Measurements from ENCODE around the gene ZMYND11.

ZMYND11 gene

DNA sequence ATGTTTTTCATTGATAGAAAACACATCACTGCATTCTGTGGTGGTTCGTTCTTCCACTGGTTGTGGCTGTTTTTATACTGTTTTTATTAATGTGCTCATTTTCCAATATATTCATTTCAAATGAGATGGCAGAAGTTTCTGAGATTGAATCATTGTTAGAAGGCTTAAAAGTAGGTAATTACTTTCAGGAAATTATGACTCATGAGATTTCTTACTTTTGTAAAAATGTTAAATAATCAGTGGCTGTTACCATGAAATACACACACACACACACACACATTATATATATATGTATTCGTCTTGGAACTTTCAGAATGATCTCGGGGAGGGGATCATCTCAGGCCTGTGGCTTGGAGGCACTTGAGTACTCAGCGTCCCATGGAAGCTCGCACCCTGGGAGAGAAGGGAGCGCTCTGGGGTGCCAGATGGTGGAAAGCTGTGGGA, 66.1 kb downstream of the ZMYND11 start:
- DNase-seq, result no peak

DNA sequence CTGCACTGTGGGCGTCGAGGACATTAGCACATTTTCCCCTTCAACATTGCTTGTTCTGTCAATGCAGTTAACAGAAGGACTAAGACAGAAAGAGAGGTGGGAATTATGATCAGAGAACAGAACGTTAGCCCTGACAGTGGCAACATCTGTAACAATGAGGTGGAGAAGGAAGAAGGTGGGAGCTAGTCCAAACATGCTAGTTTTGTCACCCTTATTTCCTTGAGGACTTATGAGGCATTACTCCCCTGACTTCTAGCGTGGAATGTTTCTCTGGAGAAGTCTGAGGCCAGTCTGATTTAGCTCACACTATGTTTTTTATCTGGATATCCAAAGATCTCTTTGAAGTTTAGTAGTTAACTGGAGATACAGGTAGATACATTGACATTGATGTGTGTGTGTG, 73.4 kb downstream of the ZMYND11 start:
- no peak for DNase-seq

DNA sequence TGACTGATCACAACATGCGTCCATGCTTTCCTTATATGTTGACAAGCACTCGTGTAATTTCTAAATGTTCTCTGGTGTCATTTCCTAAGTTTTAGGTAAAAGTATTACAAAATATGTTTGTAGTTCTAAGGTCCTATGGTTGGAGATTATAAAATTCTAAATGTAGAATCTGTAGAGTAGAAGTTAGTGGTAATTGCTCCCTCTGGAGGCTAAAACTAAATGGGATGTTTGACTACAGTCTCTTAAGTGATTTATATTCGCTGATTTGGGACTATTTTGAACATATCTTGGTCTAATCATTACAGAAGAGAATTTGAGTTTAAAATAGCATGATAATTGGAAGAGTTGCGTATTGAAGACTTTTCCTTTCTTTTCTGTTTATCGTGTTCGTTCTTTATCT, 74.1 kb downstream of the ZMYND11 start:
- no peak for DNase-seq

DNA sequence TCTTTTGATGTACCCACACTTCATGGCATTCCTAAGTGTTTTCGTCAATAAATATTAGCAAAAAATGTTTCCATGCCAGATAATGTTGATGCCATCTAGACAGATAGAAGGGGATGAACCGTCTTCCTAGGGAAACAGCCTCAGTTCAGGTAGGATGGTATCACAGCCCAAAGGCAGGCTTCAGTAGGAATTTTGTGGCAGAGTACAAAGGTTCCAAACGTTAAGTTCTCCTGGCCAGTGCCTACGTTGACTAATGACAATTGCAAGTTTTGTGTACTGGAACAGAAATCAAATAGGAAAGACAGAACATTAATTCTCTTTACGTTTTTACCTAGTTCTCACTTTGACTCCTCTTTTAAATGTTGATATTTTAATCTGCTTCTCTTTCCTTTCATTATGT, 75.0 kb downstream of the ZMYND11 start:
- DNase-seq, result no peak

DNA sequence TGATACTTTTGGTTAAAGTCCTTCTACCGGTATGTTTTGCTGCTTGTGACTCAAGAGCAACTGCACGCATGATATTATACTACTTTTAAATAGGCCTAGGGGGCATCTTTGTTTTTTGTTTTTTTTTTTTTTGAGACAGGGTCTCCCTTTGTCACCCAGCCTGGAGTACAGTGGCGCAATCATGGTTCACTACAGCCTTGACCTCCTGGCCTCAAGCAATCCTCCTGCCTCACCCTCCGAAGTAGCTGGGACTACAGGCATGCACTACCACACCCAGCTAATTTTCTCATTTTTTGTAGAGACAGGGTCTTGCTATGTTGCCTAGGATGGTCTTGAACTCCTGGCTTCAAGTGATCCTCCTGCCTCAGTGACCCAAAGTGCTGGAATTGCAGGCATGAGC, 80.2 kb downstream of the ZMYND11 start:
- no peak for DNase-seq

DNA sequence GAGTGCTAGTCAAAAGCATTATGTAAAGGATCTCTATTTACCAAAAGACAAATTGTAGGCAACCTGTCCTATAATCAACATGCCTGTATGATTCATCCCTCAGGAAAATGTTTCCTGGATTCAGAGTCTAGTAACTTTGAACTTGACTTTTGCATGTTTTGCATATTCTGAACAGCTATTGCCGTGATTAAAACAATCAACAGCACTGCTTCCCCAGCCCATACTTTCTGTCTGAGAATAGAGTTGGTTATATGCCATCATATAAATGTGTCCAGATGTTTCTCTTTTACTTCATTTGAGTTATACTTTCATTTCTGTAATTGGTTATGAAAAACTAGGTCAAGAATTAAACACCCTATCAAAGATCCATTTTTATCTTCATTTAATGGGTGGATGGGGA, 83.5 kb downstream of the ZMYND11 start:
- DNase-seq, result no peak

DNA sequence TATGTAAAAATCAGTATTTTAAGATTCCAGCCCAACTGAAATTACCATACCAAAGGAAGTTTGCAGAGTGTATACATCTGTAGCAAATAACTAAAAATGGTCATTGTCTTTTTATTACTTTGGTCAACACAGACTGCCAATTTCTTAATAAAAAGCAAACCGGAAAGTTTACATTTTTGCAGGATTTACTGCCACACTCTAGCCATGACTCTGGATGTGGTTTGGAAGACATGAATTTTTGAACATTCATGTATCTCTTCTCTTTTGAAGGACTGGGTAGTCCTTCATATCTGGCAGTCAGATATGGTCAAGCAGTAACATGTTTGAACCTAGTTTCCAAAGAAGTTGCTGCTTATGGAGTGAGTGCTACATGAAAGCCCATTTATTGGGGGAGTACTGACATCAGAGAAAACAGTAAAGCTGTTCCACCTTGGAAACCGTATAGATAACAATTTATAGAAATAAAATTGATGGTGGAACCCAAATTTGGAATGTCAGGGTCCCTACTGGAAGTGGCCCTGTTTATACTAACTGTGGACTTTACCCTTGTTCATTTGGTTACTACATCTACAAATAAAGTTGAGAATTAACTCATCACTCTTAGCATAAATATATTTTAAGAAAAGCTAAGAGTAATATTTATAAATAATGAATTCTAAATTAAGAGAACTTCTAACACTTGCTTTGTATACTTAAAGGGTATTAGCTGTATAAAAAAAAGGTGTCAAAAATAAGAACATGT, 84.6 kb downstream of the ZMYND11 start:
- DNase-seq, result no peak

DNA sequence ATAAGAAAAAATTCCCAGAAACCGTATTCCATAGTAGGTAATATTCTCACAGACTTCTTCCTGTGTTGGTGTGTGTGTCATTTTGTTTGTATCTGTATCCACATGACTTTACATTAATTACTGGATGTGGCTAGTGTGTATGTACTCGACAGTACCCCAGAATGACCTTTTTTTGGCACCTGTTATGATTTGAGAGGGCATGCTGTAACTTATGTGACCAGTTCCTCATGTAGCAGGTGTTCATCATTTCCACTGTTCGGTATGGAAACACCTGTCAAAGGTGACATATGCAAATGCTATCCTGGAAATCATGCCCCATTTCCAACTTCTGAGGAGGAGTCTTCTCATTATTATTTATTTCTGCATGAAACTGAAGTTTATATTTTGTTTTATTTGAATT, 89.3 kb downstream of the ZMYND11 start:
- no peak for DNase-seq

DNA sequence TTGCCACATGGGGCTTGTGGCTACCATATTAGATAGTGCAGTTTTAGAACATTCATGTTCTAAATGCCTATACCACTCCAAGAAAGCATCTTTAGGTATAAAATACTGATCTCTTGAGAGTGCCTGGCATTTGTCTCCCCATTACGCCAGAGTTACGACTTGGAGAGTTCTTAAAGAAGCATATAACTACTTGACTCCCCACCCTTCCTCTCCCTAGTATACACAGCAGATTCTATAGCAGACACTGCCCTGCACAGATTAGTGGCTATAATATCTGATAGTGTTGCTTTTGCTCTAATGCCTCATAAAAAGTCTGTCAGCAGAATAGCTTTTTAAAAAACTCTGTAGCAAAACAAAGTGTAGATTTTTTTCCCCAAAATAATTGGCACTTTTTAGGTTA, 90.8 kb downstream of the ZMYND11 start:
- DNase-seq, result no peak

DNA sequence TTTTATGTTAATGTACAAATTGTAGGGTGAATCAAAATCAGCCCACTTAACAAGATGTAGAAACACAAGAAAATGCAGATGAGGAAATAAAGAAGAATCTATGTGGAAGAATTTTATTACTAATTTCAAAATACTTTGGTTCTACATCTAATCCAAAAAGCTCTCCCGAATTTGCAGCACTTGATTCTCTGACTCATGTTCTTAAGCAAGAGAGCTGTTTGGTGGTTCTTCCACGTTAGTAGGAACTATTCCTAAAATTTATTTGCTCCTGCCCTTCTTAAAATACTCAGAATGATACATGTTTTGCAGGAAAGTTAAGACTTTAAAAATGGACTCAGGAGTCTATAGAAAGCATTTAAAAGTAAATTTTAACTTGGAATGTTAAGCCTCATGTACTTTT, 91.8 kb downstream of the ZMYND11 start:
- DNase-seq, result no peak

DNA sequence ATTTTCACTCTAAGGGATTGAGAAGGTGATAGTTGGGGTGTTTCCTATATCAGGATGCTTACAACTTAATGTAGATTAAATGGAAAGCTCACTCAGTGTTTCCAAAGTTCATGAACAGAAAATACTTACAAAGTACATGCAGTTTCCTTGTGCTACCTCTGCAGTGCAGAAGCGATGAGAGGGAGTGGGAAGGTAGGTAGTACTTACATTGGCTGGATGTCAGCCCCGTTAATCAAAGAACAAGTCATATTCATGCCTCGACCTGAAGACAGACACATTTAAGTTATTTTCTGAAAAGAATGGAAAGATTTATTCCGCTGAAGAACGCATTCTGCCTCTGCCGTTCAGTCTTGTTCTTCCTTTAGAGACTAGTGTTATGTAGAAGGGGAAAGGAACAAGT, 93.1 kb downstream of the ZMYND11 start:
- no peak for DNase-seq

DNA sequence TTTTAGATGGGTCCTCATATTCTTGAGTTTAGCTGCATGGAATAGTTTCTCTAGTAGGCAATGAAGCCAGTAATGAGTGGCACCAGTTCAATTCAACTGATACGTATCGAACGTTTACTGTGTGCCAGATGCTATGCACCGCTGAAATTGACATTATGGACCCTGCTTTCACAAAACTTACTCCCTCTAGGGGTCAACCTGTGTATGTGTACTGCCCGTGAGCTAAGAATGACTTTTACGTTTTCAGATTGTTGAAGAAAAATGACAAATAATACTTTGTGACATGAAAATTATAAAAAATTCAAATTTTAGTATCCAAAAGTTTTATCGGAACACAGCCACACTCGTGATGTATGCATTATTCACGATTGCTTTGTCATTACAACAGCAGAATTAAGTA, 95.5 kb downstream of the ZMYND11 start:
- DNase-seq, result no peak

DNA sequence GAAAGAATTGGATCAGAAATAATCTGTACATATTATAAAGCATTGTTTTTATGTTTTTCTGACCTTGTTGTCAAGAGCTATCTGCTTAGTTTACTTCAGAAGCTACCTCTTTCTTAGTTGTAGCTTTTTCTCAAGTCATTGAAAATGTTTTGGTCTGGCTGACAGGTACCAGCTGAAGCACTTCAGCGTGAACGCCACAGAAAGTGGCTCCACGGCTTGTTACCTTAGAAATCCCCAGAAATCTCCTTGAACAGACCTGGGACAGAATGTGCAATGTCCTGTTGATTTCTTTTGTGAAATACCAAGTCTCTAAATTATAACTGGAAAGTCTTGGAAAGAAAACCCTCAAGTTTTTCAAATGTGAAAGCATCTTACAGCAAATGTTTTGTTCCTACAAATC, 96.8 kb downstream of the ZMYND11 start:
- DNase-seq, result no peak

DNA sequence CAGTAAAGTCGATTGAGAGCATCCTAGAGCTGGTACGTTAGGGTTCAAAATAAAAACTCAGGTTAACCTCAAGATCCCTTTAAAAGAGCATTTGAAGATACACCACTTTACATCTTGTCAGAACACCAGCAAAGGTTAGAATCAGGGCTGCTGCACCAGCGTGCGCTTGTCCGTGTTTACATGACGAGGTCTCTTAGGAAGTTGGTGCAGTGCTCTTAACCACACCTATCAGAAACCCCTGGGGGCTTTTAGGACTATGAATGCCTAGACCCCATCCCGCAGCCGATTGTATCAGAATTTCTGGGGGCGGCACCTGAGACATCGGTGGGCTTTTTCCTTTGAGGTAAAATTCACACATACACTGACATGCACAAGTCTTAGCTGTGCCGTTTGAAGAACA, 97.6 kb downstream of the ZMYND11 start:
- no peak for DNase-seq

DNA sequence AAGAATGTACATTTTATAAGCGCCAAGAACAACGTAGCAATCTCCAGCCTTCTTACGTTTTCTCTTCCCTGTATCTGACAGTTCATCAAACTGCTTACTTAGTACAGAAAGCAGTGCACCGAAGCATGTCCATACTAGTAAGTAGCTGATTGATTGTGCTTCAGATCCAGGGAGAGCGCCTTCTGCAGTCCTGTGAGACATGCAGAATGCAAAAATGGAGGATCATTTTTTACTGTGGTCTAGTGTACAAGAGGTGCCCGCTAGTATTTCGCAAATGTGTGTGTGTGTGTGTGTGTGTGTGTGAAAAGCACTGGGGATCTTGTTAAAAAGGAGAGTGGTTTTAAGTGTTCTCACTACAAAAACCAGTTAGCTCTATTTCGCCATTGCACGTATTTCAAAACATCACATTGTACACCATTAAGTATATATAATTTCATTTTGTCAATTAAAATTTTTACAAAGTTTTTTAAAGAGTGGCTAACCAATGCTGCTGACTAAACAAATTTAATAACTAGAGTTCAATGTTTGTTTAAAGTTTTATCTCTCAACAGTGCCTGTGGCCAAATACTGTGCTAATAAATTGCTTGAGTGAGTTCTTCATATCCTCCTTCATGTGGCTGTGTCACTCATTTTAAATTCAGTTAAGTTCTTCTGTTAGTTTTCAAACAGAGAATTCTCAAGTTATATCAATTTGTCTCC, 99.6 kb downstream of the ZMYND11 start:
- no peak for DNase-seq

DNA sequence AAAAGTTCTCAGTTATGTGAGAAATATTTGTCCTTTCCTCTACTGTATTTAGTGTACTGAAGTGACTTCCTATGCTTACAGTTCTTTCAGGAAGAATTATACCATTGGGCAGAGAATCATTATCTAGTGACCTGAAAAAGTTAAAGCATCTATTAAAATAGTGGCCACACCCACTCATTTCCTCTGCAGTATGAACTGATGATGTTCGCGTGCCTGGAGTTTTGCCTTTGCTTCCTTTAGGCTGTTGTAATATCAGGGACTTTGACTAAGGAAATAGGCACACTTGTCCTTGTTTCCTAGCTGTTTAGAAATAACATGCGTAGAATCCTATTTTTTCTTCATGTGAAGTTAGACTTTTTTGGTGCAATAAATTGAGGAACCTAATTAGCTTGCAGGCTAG, 100.7 kb downstream of the ZMYND11 start:
- DNase-seq, result no peak

DNA sequence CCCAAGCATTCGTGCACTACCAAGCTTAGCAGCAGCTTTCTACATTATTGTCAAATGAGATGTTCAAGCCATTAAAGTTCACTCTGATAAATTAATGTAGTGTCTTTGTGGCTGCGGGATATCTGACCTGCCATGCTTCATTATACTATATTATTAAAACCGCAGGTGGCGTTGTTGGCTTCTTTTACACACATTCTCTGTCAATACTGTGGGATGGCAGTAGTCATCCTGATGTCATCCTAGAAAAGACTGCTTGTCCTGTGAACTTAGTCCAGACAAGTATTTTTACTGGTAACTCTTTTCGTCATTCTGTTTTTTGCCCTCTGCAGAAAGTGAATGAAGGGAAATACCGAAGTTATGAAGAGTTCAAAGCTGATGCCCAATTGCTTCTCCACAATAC, 103.9 kb downstream of the ZMYND11 start:
- DNase-seq, result no peak

DNA sequence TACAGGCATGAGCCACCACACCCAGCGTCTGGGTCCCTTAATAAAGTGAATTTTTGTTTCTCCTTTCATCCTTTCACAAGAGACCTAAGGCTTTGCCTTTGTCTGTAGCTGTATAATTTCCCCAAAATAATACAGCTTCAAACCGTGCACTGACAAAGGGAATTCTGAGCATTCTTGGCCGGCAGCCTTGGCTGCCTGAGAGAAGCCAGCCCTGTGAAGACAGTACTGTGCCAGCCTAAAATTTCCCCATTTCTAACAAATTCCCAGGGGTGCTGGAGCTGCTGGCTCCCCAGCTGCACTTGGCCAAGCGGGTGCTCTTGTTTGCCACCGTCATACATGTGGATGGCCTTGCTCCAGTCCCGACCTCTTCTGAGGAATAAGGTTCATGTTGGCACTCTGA, 106.2 kb downstream of the ZMYND11 start:
- no peak for DNase-seq

DNA sequence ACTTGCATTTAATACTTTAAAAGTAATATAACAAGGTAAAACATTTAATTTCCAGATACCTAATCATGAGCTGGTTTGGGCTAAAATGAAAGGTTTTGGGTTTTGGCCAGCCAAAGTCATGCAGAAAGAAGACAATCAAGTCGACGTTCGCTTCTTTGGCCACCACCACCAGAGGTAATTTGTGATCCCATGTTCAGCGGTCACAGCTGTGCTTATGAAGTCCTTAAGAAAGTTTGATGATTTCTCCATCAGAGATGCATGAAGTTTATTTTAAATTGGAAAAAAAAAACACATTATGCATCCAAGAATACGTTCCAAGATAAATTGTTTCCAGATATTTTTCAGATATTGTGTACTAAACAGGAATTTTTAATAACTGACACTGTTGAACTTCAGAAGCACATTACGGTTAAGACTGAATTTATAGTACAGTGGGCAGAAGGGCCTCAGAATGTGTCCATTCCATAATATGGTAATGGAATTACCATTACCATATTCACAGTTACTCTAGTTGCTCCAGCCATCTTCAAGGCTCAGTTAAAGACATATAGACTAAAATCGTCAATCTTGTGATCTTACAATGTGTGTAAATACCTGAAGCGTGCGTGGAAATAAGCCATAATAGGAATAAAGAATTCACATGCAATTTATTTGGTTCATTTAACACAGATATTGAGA, 106.8 kb downstream of the ZMYND11 start:
- DNase-seq, result no peak

DNA sequence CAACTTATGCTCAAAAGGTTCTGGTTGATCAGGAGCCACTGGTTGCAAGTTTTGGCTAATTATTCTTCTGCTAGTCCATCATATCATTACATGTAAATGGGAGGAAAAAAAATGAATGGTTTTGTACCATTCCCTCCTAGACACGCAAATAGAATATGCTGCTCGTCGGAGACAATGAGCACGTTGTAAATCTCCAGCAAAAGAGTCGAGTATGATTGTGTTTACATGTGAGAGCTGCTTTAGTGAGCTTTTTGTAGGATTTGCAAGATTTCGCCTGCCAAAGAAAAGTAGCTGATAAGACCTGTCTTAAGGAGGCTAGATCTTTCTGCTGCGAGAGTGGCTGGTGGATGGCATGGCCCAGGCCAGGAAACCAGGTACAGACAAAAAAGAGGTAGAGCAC, 109.0 kb downstream of the ZMYND11 start:
- no peak for DNase-seq

DNA sequence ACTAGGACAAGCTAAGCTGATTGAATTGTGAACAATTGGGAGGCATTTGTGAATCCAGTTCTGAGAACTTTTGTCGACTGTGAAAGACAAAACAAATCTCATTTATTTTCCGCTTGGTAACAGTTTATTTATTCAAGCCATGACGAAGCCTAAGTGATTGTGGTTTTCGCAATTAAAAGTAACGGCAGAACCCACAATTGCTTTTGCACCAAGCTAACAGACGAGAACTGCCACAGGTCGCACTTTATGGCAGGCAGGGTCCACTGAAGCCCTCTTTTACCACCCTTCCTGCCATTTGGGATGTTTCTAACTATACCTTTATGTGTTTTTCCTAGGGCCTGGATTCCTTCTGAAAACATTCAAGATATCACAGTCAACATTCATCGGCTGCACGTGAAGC, 111.2 kb downstream of the ZMYND11 start:
- no peak for DNase-seq

DNA sequence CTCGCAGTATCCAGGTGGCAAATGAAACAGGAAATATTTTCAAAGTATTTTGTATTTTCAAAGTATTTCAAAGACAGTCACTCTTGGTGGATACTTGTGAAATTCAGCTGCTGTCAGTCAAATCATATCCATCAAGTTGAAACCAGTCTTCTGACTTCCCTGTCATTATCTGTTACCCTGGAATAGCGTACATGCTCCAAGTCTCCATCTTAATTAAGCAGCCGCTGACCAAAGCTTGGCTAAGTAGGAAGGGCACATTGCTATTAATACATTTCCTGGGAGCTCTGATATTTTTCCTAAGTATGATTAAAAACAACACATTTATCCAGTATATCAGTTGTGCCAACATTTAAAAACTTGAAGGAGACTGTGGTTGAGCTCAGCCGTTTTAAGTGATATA, 112.2 kb downstream of the ZMYND11 start:
- DNase-seq, result no peak

DNA sequence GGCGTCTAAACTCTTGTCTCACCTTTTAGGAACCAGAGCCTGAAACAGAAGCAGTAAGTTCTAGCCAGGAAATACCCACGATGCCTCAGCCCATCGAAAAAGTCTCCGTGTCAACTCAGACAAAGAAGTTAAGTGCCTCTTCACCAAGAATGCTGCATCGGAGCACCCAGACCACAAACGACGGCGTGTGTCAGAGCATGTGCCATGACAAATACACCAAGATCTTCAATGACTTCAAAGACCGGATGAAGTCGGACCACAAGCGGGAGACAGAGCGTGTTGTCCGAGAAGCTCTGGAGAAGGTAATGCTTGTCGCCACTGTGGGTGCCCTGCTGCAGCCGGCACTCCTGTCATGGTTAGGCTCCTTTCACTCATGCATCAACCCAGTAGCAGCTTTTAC, 113.1 kb downstream of the ZMYND11 start:
- no peak for DNase-seq

DNA sequence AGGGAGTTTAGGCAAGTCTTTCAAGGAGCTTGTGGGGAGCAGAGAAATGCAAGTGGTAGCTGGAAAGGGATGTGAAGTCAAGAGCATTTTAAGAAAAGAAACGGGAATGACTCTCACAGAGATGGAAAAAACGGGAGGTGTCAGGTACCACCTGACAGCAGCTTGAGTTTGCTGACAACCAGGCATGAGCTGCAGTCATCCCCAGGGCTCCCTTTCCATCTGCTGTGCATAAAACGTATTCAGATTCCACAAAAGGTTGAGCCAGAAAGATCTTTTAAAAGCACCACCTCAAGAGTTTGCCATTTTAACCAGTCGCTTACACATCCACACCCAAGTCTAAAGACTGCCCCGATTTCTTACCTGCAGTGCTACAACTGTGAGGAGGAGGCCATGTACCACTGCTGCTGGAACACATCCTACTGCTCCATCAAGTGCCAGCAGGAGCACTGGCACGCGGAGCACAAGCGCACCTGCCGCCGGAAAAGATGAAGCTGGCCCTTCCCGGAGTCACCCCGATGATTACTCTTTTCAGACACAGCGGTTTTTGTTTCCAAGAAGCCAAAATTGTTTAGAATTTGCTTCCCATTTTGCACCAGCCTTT, 116.8 kb downstream of the ZMYND11 start:
- DNase-seq, result no peak
